Measurements from ENCODE around the gene MAP2K2.

MAP2K2 gene

DNA sequence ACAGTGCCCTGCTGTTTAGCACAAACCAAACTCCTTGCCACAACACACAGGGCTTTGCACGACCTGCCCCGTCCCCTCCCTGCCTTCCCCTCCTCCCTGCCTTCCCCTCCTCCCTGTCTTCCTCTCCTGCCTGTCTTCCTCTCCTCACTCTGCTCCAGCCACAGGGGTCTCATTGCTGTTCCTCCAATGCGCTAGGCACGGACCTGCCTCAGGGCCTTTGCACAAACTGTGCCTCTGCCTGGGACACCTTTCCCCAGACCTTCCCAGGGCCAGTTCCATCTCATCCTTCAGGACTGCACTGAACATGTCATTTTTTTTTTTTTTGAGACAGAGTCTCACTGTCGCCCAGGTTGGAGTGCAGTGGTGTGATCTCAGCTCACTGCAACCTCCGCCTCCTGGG is 27.7 kb upstream of the MAP2K2 start:
- no peak for TF ChIP-seq REST (IDR thresholded peaks at IDR 0.05; ENCODE audit: insufficient read depth in 1 of 2, low read depth in 2 of 2, low read length in 2 of 2)
- TF ChIP-seq TAF1 (IDR thresholded peaks at IDR 0.05; ENCODE audit: borderline replicate concordance, insufficient read depth, low read length): no peak
- TF ChIP-seq POLR2AphosphoS5 (IDR thresholded peaks at IDR 0.05; ENCODE audit: low read depth, low read length): no peak
- no peak for TF ChIP-seq SIN3A (IDR thresholded peaks at IDR 0.05; ENCODE audit: borderline replicate concordance, insufficient read depth, low read length)
- TF ChIP-seq FOXP2 (optimal IDR thresholded peaks at IDR 0.05; ENCODE audit: borderline replicate concordance, extremely low read depth, extremely low read length, insufficient read depth): no peak

GRCh38 chr19:4149518-4150288 is 25.8 kb upstream of the MAP2K2 start:
- no peak for TF ChIP-seq TAF1 (IDR thresholded peaks at IDR 0.05; ENCODE audit: borderline replicate concordance, insufficient read depth, low read length)
- no peak for TF ChIP-seq FOXP2 (optimal IDR thresholded peaks at IDR 0.05; ENCODE audit: borderline replicate concordance, extremely low read depth, extremely low read length, insufficient read depth)

DNA sequence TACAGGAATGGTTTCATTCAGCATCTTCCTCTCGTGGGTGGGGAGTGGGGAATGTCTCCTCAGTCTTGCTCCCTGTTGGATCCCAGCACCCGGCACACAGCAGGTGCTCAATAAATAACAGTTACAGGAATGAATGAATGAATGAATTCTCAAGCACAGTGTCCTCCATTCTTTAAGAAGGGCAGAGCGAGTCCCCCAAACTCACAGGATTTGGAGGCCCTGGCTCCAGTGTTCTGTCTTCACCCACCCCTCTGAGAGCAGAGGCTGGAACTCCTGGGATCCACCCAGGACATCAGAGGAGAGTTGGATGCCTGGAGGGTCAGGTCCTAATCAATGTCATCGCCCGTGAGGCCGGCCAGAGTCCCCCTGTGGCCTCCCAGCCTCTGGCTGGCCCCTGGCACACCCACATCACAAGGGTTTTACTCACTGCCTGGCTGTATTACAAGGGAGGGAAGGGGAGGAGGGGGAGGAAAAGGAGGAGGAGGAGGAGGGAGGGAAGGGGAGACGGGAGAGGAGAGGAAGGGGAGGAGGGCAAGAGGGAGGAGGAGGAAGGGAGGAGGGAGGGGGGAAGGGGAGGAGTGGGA is 20.8 kb upstream of the MAP2K2 start:
- TF ChIP-seq FOXP2 (optimal IDR thresholded peaks at IDR 0.05; ENCODE audit: borderline replicate concordance, extremely low read depth, extremely low read length, insufficient read depth): no peak
- TF ChIP-seq POLR2AphosphoS5 (IDR thresholded peaks at IDR 0.05; ENCODE audit: low read depth, low read length): no peak
- TF ChIP-seq TAF1 (IDR thresholded peaks at IDR 0.05; ENCODE audit: borderline replicate concordance, insufficient read depth, low read length): no peak
- TF ChIP-seq SIN3A (IDR thresholded peaks at IDR 0.05; ENCODE audit: borderline replicate concordance, insufficient read depth, low read length): no peak
- TF ChIP-seq REST (IDR thresholded peaks at IDR 0.05; ENCODE audit: insufficient read depth in 1 of 2, low read depth in 2 of 2, low read length in 2 of 2): no peak

DNA sequence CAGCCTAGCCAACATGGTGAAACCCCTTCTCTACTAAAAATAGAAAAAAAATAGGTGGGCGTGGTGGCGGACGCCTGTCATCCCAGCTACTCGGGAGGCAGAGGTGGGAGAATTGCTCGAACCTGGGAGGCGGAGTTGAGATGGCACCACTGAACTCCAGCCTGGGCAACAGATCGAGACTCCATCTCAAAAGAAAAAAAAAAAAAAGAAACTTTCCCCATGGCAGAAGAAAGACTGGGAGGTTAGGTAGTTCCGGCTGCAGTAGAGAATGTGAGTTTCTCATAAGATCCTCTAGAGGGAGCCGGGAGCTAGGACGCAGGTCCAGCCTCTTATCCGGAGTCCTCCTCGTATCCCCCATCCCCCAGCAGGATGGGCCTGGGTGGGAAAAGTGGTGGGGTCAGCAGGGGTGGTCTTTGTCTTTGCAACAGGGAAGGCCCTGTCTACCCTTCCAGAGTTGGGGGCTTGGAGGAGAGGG is 16.4 kb upstream of the MAP2K2 start:
- TF ChIP-seq POLR2AphosphoS5 (IDR thresholded peaks at IDR 0.05; ENCODE audit: low read depth, low read length): no peak

DNA sequence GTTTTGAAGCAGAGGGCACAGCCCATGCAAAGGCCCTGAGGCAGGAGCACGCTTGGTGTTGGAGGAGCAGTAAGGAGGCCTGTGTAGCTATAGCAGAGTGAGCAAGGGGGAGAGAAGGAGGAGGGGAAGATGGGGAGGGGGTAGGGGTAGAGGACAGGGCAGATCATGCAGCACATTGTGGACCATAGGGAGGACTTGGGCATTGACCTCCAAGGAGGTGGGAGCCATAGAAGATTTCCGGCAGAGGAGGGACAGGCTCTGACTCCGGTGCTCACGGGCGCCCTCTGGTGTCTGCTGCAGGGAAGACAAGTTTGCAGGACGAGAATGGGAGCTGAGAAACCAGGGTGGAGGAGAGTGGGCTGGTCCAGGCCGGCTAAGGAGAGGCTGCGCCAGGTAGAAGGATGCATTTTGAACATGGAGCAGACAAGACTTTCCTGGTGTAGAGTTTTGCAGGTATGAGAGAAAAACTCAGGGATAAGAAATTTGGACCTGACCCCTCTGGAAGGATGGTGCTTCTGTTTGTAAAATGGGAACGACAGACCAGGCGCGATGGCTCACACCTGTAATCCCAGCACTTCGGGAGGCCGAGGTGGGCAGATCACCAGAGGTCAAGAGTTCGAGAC is 15.8 kb upstream of the MAP2K2 start:
- TF ChIP-seq FOXP2 (optimal IDR thresholded peaks at IDR 0.05; ENCODE audit: borderline replicate concordance, extremely low read depth, extremely low read length, insufficient read depth) (no peak), SIN3A (IDR thresholded peaks at IDR 0.05; ENCODE audit: borderline replicate concordance, insufficient read depth, low read length) (no peak), REST (IDR thresholded peaks at IDR 0.05; ENCODE audit: insufficient read depth in 1 of 2, low read depth in 2 of 2, low read length in 2 of 2) (no peak), TAF1 (IDR thresholded peaks at IDR 0.05; ENCODE audit: borderline replicate concordance, insufficient read depth, low read length) (no peak), POLR2AphosphoS5 (IDR thresholded peaks at IDR 0.05; ENCODE audit: low read depth, low read length) (no peak)

GRCh38 chr19:4138445-4138844 is 14.5 kb upstream of the MAP2K2 start:
- TF ChIP-seq FOXP2 (optimal IDR thresholded peaks at IDR 0.05; ENCODE audit: borderline replicate concordance, extremely low read depth, extremely low read length, insufficient read depth) (no peak), REST (IDR thresholded peaks at IDR 0.05; ENCODE audit: insufficient read depth in 1 of 2, low read depth in 2 of 2, low read length in 2 of 2) (no peak), POLR2AphosphoS5 (IDR thresholded peaks at IDR 0.05; ENCODE audit: low read depth, low read length) (no peak), SIN3A (IDR thresholded peaks at IDR 0.05; ENCODE audit: borderline replicate concordance, insufficient read depth, low read length) (no peak), TAF1 (IDR thresholded peaks at IDR 0.05; ENCODE audit: borderline replicate concordance, insufficient read depth, low read length) (no peak)
